HFFc6 (cell line): ENCODE data around the gene NAALADL2. TPM values are rescaled to one million over a fixed set of nuclear protein-coding genes. Genes with fewer than 3 reads are reported as not detected.

Source experiments
- DNase-seq: peaks from one replicate; pipeline ENCODE4 v3.0.0-alpha.2; 2018
- H3K27ac Mint-ChIP-seq: 2 replicates; pipeline ENCODE4 v1.8.0; 2020; ENCODE audit warnings: mild to moderate bottlenecking, mixed read lengths
- H3K27me3 Mint-ChIP-seq: 2 replicates; pipeline ENCODE4 v1.8.0; 2021; ENCODE audit warnings: mild to moderate bottlenecking, moderate library complexity, mixed read lengths; ENCODE audit not compliant: insufficient read depth
- H3K36me3 Mint-ChIP-seq: 2 replicates; pipeline ENCODE4 v1.8.0; 2021; ENCODE audit warnings: low read depth, mixed read lengths
- H3K4me1 Mint-ChIP-seq: 2 replicates; pipeline ENCODE4 v1.8.0; 2020; ENCODE audit warnings: low read depth, mixed read lengths
- H3K4me3 Mint-ChIP-seq: 2 replicates; pipeline ENCODE4 v1.8.0; 2020; ENCODE audit warnings: mild to moderate bottlenecking, moderate library complexity, mixed read lengths
- H3K9me3 Mint-ChIP-seq: 2 replicates; pipeline ENCODE4 v1.8.0; 2020; ENCODE audit warnings: mild to moderate bottlenecking, mixed read lengths
- CTCF ChIP-seq: fragments of 200-600 bp; sonication (generic); IDR thresholded peaks from 2 replicates; pipeline ENCODE4 v1.5.0; 2021; ENCODE audit warnings: antibody characterized with exemption, mild to moderate bottlenecking
- total RNA-seq, 6 experiments: library from RNA; stranded (reverse); fragmentation: NEBNext Ultra II Directional; extraction: Animal tissue kit (Norgen Biotek cat#: 25700); gene quantifications; 2 replicates in 1 of 6; 3 replicates in 5 of 6; pipeline ENCODE4 v1.2.3, GENCODE V29; 2021

NAALADL2 gene
- total RNA-seq, 6 experiments from 2014 or later, result 12.0 to 15.2 (median 12.3) TPM

DNA sequence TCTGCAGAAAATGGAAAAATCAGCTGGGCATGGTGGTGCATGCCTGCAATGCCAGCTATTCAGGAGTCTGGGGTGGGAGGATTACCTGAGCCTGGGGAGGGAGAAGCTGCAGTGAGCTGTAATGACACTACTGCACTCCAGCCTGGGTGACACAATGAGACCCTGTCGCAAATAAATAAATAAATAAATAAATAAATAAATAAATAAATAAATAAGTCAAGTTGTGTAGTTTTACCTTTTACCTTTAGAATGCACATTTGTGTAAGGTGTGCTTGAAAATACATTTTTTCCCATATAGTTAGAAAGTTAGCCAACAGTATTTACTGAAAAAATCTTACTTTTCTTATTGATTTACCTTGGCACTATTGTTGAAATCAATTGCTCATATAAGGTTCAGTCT, 515.6 kb downstream of the NAALADL2 start:
- H3K9me3 Mint-ChIP-seq, result no peaks in the 10 kb centered on the region

GRCh38 chr3:175378348-175378747, 519.2 kb downstream of the NAALADL2 start:
- no peak for TF ChIP-seq CTCF
- Mint-ChIP-seq H3K4me1 (peaks cover 4% of the 10 kb centered on the region), H3K36me3 (peaks cover 5% of the 10 kb centered on the region; the same call in 1 of the 2 replicates), H3K9me3 (no peaks in the 10 kb centered on the region), H3K27ac (no peak overlapping the region), H3K4me3 (no peak overlapping the region), H3K27me3 (no peaks in the 10 kb centered on the region)
- no peak for DNase-seq

More for the DNA sequence above, 515.6 kb downstream of the NAALADL2 start:
- Mint-ChIP-seq H3K27me3 (no peaks in the 10 kb centered on the region), H3K4me3 (no peak overlapping the region), H3K27ac (no peak overlapping the region), H3K36me3 (peaks cover 5% of the 10 kb centered on the region; the same call in 1 of the 2 replicates), H3K4me1 (peaks cover 12% of the 10 kb centered on the region)
- DNase-seq, result no peak
- TF ChIP-seq CTCF, result no peak

DNA sequence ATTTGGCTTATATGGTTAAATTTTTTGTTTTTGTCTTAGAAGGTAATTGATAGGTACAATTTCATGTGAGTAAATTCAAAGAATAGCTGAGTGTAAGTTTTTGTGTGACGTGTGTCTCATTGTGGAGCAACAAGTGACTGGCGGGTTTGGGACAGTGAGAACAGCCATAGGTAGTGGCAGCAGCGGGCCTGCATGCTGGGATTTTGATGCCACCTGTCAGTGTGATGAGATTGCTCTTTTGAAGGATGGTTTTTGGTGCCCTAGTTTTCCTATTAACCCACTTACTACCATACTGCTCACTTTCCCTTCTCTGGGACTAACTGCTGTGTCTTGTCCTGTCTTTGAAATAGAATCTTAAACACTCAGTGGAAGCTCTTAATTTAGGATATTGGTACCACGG, 522.6 kb downstream of the NAALADL2 start:
- peaks cover 12% of the 10 kb centered on the region for H3K36me3 Mint-ChIP-seq
- no peak for DNase-seq
- peaks cover 34% of the 10 kb centered on the region for H3K4me1 Mint-ChIP-seq
- no peak overlapping the region for H3K27ac Mint-ChIP-seq
- H3K9me3 Mint-ChIP-seq, result no peaks in the 10 kb centered on the region
- H3K27me3 Mint-ChIP-seq, result no peaks in the 10 kb centered on the region
- no peak overlapping the region for H3K4me3 Mint-ChIP-seq
- TF ChIP-seq CTCF, result no peak

- H3K27ac Mint-ChIP-seq, result peak overlapping the region; percentile 32
- H3K4me3 Mint-ChIP-seq, result no peak overlapping the region
- no peaks in the 10 kb centered on the region for H3K27me3 Mint-ChIP-seq
- peaks cover 48% of the 10 kb centered on the region for H3K4me1 Mint-ChIP-seq
- peaks cover 6% of the 10 kb centered on the region for H3K36me3 Mint-ChIP-seq
- TF ChIP-seq CTCF, result no peak
- DNase-seq, result no peak
- H3K9me3 Mint-ChIP-seq, result no peaks in the 10 kb centered on the region
Observed at GRCh38 chr3:175383371-175383770, 524.2 kb downstream of the NAALADL2 start.

- peak overlapping the region; percentile 32 for H3K27ac Mint-ChIP-seq
Observed at GRCh38 chr3:175383813-175384212, 524.7 kb downstream of the NAALADL2 start.

More at GRCh38 chr3:175383813-175384212, 524.7 kb downstream of the NAALADL2 start:
- TF ChIP-seq CTCF, result no peak
- Mint-ChIP-seq H3K4me3 (peak overlapping the region; percentile 50), H3K9me3 (no peaks in the 10 kb centered on the region), H3K27me3 (no peaks in the 10 kb centered on the region), H3K36me3 (peaks cover 6% of the 10 kb centered on the region), H3K4me1 (peaks cover 50% of the 10 kb centered on the region)
- peak; percentile 53 for DNase-seq
